Endothelial cell of umbilical vein (primary cell): Measurements from ENCODE around the gene SYCP1. TPM values are rescaled to one million over a fixed set of nuclear protein-coding genes. Genes with fewer than 3 reads are reported as not detected.

Experiments
- BruUV-seq: library from RNA; stranded (reverse); fragments of 400-500 nt; replicated peaks from 2 replicates; lab custom pipeline; 2021; lab: Mats Ljungman, UMichigan
- CTCF ChIA-PET: fragments of 300-600, 350-600 bp; sonication (Branson Sonifier 250); formaldehyde crosslinking; loops from one replicate; lab custom pipeline; 2021; ENCODE audit warnings: antibody characterized with exemption, inconsistent platforms; lab: Charles Lee
- POLR2A ChIA-PET: fragments of 300-600, 350-600 bp; sonication (Branson Sonifier 250); formaldehyde crosslinking; loops from one replicate; lab custom pipeline; 2021; ENCODE audit warnings: antibody characterized with exemption, inconsistent platforms; lab: Charles Lee
- DNase-seq: peaks from one replicate; pipeline ENCODE4 v3.0.0-alpha.2; 2011; ENCODE audit warnings: low read depth, low spot score
- FAIRE-seq: peaks from 2 replicates; lab custom pipeline; 2011; peaks lifted over from hg19 to GRCh38; lab: Jason Lieb, UNC
- H2AFZ ChIP-seq: 2 replicates; pipeline ENCODE4 v1.6.0; 2012; ENCODE audit warnings: low read depth, low read length, control low read depth, inconsistent platforms
- H3K27ac ChIP-seq: 2 replicates; pipeline ENCODE4 v1.5.1; 2011; ENCODE audit warnings: low read depth, mild to moderate bottlenecking, control low read depth, low read length, moderate library complexity; ENCODE audit not compliant: insufficient read depth
- H3K27me3 ChIP-seq, 2 experiments: 2 replicates each; pipeline versions ENCODE4 v1.6.0 to v1.6.1; 2011; ENCODE audit warnings: low read length in 2 of 2, mixed read lengths in 1 of 2; ENCODE audit not compliant: control insufficient read depth in 2 of 2, insufficient read depth in 2 of 2
- H3K36me3 ChIP-seq, 2 experiments: 2 replicates in 1 of 2; 3 replicates in 1 of 2; pipeline ENCODE4 v1.5.1; 2011; ENCODE audit warnings: low read length in 2 of 2, mild to moderate bottlenecking in 1 of 2, moderate library complexity in 1 of 2; ENCODE audit not compliant: control insufficient read depth in 2 of 2, insufficient read depth in 2 of 2; ENCODE audit errors: extremely low read depth in 1 of 2
- H3K4me1 ChIP-seq: 3 replicates; pipeline ENCODE4 v1.5.1; 2011; ENCODE audit warnings: mild to moderate bottlenecking, low read length; ENCODE audit not compliant: control insufficient read depth, insufficient read depth; ENCODE audit errors: extremely low read depth
- H3K4me2 ChIP-seq: 2 replicates; pipeline ENCODE4 v1.6.1; 2011; ENCODE audit warnings: low read length, control low read depth, mixed read lengths; ENCODE audit not compliant: insufficient read depth
- H3K4me3 ChIP-seq, 3 experiments: fragments of 200-600 bp in 1 of 3; sonication (generic), shearing (Covaris generic) in 1 of 3; replicated peaks in 1 of 3; 2 replicates each; pipeline ENCODE4 v1.5.1; 2011 to 2016; ENCODE audit warnings: control low read depth in 3 of 3, low read length in 3 of 3, mild to moderate bottlenecking in 2 of 3, inconsistent platforms in 1 of 3, low read depth in 1 of 3, moderate library complexity in 1 of 3; ENCODE audit not compliant: insufficient read depth in 1 of 3
- H3K79me2 ChIP-seq: 2 replicates; pipeline ENCODE4 v1.6.0; 2012; ENCODE audit warnings: low read length, inconsistent platforms; ENCODE audit not compliant: control insufficient read depth, insufficient read depth
- H3K9ac ChIP-seq: replicated peaks from 2 replicates; pipeline ENCODE3; 2011; ENCODE audit warnings: low read length, control low read depth; ENCODE audit not compliant: insufficient read depth; ENCODE audit errors: extremely low read depth
- H3K9me1 ChIP-seq: replicated peaks from 3 replicates; pipeline ENCODE4 v1.6.0; 2011; ENCODE audit warnings: mild to moderate bottlenecking, low read length; ENCODE audit not compliant: control insufficient read depth, insufficient read depth; ENCODE audit errors: extremely low read depth
- H3K9me3 ChIP-seq: replicated peaks from 2 replicates; pipeline ENCODE4 v1.5.1; 2012; ENCODE audit warnings: low read length, inconsistent platforms; ENCODE audit not compliant: control insufficient read depth, insufficient read depth
- H4K20me1 ChIP-seq: replicated peaks from 2 replicates; pipeline ENCODE3; 2011; ENCODE audit warnings: mild to moderate bottlenecking, low read length; ENCODE audit not compliant: control insufficient read depth, insufficient read depth; ENCODE audit errors: extremely low read depth
- EZH2 ChIP-seq: IDR thresholded peaks from 2 replicates; pipeline ENCODE4 v1.6.1; 2012; ENCODE audit warnings: borderline replicate concordance, low read depth, mild to moderate bottlenecking, moderate library complexity, low read length, inconsistent platforms; ENCODE audit not compliant: severe bottlenecking
- FOS ChIP-seq: IDR thresholded peaks from 2 replicates; pipeline ENCODE4 v1.6.1; 2011; ENCODE audit warnings: mild to moderate bottlenecking, low read length, moderate library complexity, borderline replicate concordance; ENCODE audit not compliant: insufficient read depth
- GATA2 ChIP-seq: IDR thresholded peaks from 2 replicates; pipeline ENCODE4 v1.7.0; 2011; ENCODE audit warnings: low read depth, mild to moderate bottlenecking, moderate library complexity, mixed read lengths, low read length; ENCODE audit not compliant: insufficient read length, insufficient read depth
- JUN ChIP-seq: IDR thresholded peaks from 2 replicates; pipeline ENCODE4 v1.6.1; 2011; ENCODE audit warnings: borderline replicate concordance, low read depth; ENCODE audit not compliant: insufficient read length, insufficient read depth
- MAX ChIP-seq: IDR thresholded peaks from 2 replicates; pipeline ENCODE4 v1.6.1; 2011; ENCODE audit not compliant: insufficient read depth, insufficient read length
- MYC ChIP-seq: IDR thresholded peaks from one replicate; pipeline ENCODE4 v1.6.1; 2011; ENCODE audit warnings: mild to moderate bottlenecking, low read depth, low read length
- POLR2A ChIP-seq: IDR thresholded peaks from 2 replicates; pipeline ENCODE4 v1.6.1; 2012; ENCODE audit warnings: low read depth, mild to moderate bottlenecking, control low read depth, low read length
- POLR2AphosphoS5 ChIP-seq: IDR thresholded peaks from 2 replicates; pipeline ENCODE4 v1.6.1; 2012; ENCODE audit warnings: low read depth, mild to moderate bottlenecking, control low read depth, low read length, moderate library complexity; ENCODE audit not compliant: insufficient read depth
- dilution Hi-C: fragments of 300-500 bp; cut with MboI; formaldehyde crosslinking; loops from one replicate; pipeline ENCODE4 v1.15.0; 2019; ENCODE audit warnings: low sequenced_read_pairs; ENCODE audit not compliant: extremely low pct_ligation_motif_present
- intact Hi-C: fragments of 100-400 bp; cut with micrococcal nuclease; formaldehyde crosslinking; loops from one replicate; pipeline ENCODE4 v1.10.0; 2022
- polyA plus RNA-seq, 4 experiments: library from polyadenylated mRNA; depleted of rRNA in 3 of 4; stranded (reverse) in 3 of 4; unstranded in 1 of 4; fragments of >200 nt; gene quantifications; 2 replicates each; pipeline versions ENCODE4 v1.2.1 to v1.2.3, GENCODE V29; 2011 to 2012; ENCODE audit warnings: missing spikeins in 1 of 4
- total RNA-seq: library from RNA; stranded (reverse); gene quantifications from 2 replicates; pipeline ENCODE4 v1.2.3, GENCODE V29; 2021
- TF ChIP-seq, protein P1 (sequence below), 2 donors: IDR thresholded peaks; 1 replicate in 1 of 2; 2 replicates in 1 of 2; pipeline ENCODE4 v1.5.1; 2011; ENCODE audit warnings: low read length in 2 of 2, mild to moderate bottlenecking in 2 of 2, moderate library complexity in 2 of 2, control low read depth in 1 of 2, inconsistent platforms in 1 of 2, low read depth in 1 of 2; ENCODE audit not compliant: insufficient read depth in 1 of 2; ENCODE audit errors: extremely low read depth in 1 of 2

SYCP1 gene
- total and polyA plus RNA-seq, 2 donors (not counting 3 experiments of a cell fraction or from before 2014, with no cell fraction given), result not detected

DNA sequence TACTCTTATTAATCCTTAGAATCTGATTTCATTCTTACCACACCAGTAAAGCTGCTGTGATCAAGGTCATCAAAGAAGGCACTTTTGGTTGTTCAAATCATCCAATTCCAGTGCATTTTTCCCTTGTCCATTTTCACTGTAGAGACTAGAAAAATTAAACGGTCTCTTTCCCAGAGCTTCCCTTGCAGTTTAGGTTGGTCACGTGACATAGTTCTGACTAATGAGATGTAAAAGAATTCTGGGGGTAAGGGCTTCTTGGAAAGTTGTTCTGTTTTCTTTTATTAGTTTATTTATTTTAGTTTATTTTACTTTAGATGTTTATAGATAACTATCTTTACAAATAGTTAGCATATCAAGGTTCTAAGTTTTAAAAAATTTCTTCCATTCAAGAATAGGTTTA is 34.3 kb upstream of the SYCP1 start:
- no TSS peak for BruUV-seq
- ChIA-PET CTCF (no interaction called here), POLR2A (no interaction called here)

More for the DNA sequence above, 34.3 kb upstream of the SYCP1 start:
- Histone ChIP-seq H3K9me1 (no peaks in the 10 kb centered on the region), H3K27ac (no peak overlapping the region), H3K4me3 (no peak overlapping the region), H3K4me2 (no peak overlapping the region), H2AFZ (no peak overlapping the region), H3K79me2 (no peaks in the 10 kb centered on the region), H3K36me3 (no peaks in the 10 kb centered on the region), H3K27me3 (no peaks in the 10 kb centered on the region), H4K20me1 (no peaks in the 10 kb centered on the region), H3K9me3 (no peaks in the 10 kb centered on the region), H3K9ac (no peak overlapping the region), H3K4me1 (no peaks in the 10 kb centered on the region)
- TF ChIP-seq MAX, result no peak
- TF ChIP-seq POLR2A, result no peak
- TF ChIP-seq, protein P1, sequence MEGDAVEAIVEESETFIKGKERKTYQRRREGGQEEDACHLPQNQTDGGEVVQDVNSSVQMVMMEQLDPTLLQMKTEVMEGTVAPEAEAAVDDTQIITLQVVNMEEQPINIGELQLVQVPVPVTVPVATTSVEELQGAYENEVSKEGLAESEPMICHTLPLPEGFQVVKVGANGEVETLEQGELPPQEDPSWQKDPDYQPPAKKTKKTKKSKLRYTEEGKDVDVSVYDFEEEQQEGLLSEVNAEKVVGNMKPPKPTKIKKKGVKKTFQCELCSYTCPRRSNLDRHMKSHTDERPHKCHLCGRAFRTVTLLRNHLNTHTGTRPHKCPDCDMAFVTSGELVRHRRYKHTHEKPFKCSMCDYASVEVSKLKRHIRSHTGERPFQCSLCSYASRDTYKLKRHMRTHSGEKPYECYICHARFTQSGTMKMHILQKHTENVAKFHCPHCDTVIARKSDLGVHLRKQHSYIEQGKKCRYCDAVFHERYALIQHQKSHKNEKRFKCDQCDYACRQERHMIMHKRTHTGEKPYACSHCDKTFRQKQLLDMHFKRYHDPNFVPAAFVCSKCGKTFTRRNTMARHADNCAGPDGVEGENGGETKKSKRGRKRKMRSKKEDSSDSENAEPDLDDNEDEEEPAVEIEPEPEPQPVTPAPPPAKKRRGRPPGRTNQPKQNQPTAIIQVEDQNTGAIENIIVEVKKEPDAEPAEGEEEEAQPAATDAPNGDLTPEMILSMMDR (IDR thresholded peaks at IDR 0.05; ENCODE audit: extremely low read depth in 1 of 2, insufficient read depth in 1 of 2, low read depth in 1 of 2, low read length in 2 of 2), result no peak
- TF ChIP-seq MYC, result no peak
- no peak for TF ChIP-seq FOS
- no peak for TF ChIP-seq JUN
- no peak for TF ChIP-seq GATA2
- TF ChIP-seq EZH2, result no peak
- no peak for TF ChIP-seq POLR2AphosphoS5
- DNase-seq (no peak), FAIRE-seq (no peak)
- intact Hi-C loops (no loop called here), dilution Hi-C loops (no loop called here)
